ENCODE measurements around the gene PPP2R3A.
"Not testable (repeated sequence)": the region's sequence is repeated elsewhere in the genome, so short reads cannot be mapped to it uniquely, and the experiment has no call there.

Gene PPP2R3A

GRCh38 chr3:135965506-135966270, at the start of gene PPP2R3A:
Gene PPP2R3A (plus strand): TSS chr3:135965728. CDS start chr3:136001499, 35,771 bp downstream.
- peak; percentile 77 for DNase-seq

- DNase-seq, result no peak
Measured at GRCh38 chr3:135916310-135916709, 49.2 kb upstream of the PPP2R3A start.

- no peak for DNase-seq
Measured at GRCh38 chr3:135917076-135917475, 48.5 kb upstream of the PPP2R3A start.

GRCh38 chr3:135917927-135918597, 47.5 kb upstream of the PPP2R3A start:
- DNase-seq, result no peak

- DNase-seq, result no peak
Measured at GRCh38 chr3:135918600-135918999, 46.9 kb upstream of the PPP2R3A start.

GRCh38 chr3:135920275-135920674, 45.3 kb upstream of the PPP2R3A start:
- DNase-seq, result no peak

- DNase-seq, result no peak
Measured at GRCh38 chr3:135922903-135923250, 42.7 kb upstream of the PPP2R3A start.

- DNase-seq, result no peak
Measured at GRCh38 chr3:135924506-135924905, 41.0 kb upstream of the PPP2R3A start.

- DNase-seq, result no peak
Measured at GRCh38 chr3:135926664-135927063, 38.9 kb upstream of the PPP2R3A start.

GRCh38 chr3:135927155-135927554, 38.4 kb upstream of the PPP2R3A start:
- no peak for DNase-seq

GRCh38 chr3:135929670-135930069, 35.9 kb upstream of the PPP2R3A start:
- no peak for DNase-seq

- DNase-seq, result no peak
Measured at GRCh38 chr3:135930255-135930654, 35.3 kb upstream of the PPP2R3A start.

- not testable (repeated sequence) for DNase-seq
Measured at GRCh38 chr3:135935171-135935570, 30.4 kb upstream of the PPP2R3A start.

- not testable (repeated sequence) for DNase-seq
Measured at GRCh38 chr3:135937766-135938165, 27.8 kb upstream of the PPP2R3A start.

GRCh38 chr3:135944831-135945230, 20.7 kb upstream of the PPP2R3A start:
- DNase-seq, result no peak

GRCh38 chr3:135950941-135951340, 14.6 kb upstream of the PPP2R3A start:
- no peak for DNase-seq

- DNase-seq, result no peak
Measured at GRCh38 chr3:135964160-135964955, 1.2 kb upstream of the PPP2R3A start.

- no peak for DNase-seq
Measured at GRCh38 chr3:135965129-135965505, 411 bp upstream of the PPP2R3A start.

- no peak for DNase-seq
Measured at GRCh38 chr3:135966271-135966961, 888 bp downstream of the PPP2R3A start.

- no peak for DNase-seq
Measured at GRCh38 chr3:135966962-135967274, 1.4 kb downstream of the PPP2R3A start.

GRCh38 chr3:135967867-135968266, 2.3 kb downstream of the PPP2R3A start:
- no peak for DNase-seq

GRCh38 chr3:135970506-135971116, 5.1 kb downstream of the PPP2R3A start:
- DNase-seq, result no peak

- no peak for DNase-seq
Measured at GRCh38 chr3:135973841-135974240, 8.3 kb downstream of the PPP2R3A start.
